Subcutaneous adipose tissue (tissue), 1 donor: ENCODE results near the gene TARP.

Source experiments
- CTCF ChIP-seq: fragments of 450-650 bp; IDR thresholded peaks from one replicate; pipeline ENCODE4 v1.5.1; 2016; ENCODE audit warnings: low read depth, mild to moderate bottlenecking, control low read depth, antibody characterized with exemption, moderate library complexity

Gene TARP

GRCh38 chr7:38224392-38224791 lies 49.0 kb downstream of the TARP start:
- no peak for TF ChIP-seq CTCF

- TF ChIP-seq CTCF, result no peak
These were observed 50.1 kb downstream of the TARP start for GRCh38 chr7:38223306-38223705.

GRCh38 chr7:38222481-38223096 lies 50.8 kb downstream of the TARP start:
- TF ChIP-seq CTCF, result no peak

GRCh38 chr7:38220452-38220851 lies 53.0 kb downstream of the TARP start:
- TF ChIP-seq CTCF, result no peak

- no peak for TF ChIP-seq CTCF
These were observed 55.8 kb downstream of the TARP start for GRCh38 chr7:38217672-38218071.

GRCh38 chr7:38215735-38216670 lies 57.4 kb downstream of the TARP start:
- TF ChIP-seq CTCF, result no peak

GRCh38 chr7:38215115-38215514 lies 58.3 kb downstream of the TARP start:
- TF ChIP-seq CTCF, result no peak
